ENCODE results near the gene CACNA2D1. TPM values are rescaled to one million over a fixed set of nuclear protein-coding genes. Genes with fewer than 3 reads are reported as not detected.

CACNA2D1 gene
- 39.0 and 46.7 TPM in 2 replicates for total RNA-seq (2012; rRNA removed)

DNA sequence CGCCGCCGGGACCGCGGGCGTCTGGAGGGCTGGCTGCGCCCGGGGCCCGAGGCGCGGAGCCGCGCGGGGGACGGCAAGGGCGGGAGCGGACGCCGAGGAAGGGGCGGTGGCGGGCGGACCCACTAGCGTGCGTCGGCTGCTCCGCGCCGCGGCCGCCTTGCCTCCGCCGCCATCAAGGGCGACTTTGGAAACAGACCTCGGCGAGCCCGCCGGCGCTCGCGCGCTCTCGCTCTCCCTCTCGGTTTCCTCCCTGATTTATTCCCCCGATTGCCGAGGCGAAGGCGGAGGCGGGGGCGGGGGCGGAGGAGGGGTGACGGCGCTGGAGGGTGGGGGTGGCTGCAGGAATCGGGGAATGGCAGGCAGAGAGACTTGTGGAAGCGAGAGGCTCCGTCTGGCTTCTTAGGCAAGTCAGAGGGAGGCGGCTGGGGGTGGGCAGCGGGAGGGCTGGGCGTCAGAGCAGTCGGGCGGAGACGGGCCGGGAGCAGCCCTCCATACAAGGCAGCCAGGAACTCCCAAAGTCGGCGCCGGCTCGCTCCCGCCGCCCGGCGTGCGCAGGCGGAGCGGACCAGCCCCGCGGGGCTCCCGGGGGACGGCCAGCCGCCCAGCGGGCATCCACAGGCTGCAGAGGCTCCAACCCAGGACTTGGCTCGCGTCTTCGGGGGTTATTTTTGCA lies at the start of gene CACNA2D1:
TSS of gene CACNA2D1 (minus strand) at position 231 of the 673 bp plus-strand sequence.
- peak within 1 kb of the TSS; percentile 97 for H3K4me3 ChIP-seq (ENCODE audit: low read length)
- H3K4me1 ChIP-seq (ENCODE audit: control insufficient read depth, insufficient read depth, low read length), result peaks cover 17% of the 10 kb centered on the region
- no peaks in the 10 kb centered on the region for H3K36me3 ChIP-seq (ENCODE audit: insufficient read depth, low read length)
- peak within 1 kb of the TSS; percentile 92 for H3K9ac ChIP-seq (ENCODE audit: low read depth, low read length)
- no peaks in the 10 kb centered on the region for H3K27me3 ChIP-seq (ENCODE audit: control insufficient read depth, insufficient read depth, low read length)
- H3K4me2 ChIP-seq (ENCODE audit: low read length), result peak within 1 kb of the TSS; percentile 98
- no peaks in the 10 kb centered on the region for H3K9me3 ChIP-seq (replicated peaks; ENCODE audit: low read length)

DNA sequence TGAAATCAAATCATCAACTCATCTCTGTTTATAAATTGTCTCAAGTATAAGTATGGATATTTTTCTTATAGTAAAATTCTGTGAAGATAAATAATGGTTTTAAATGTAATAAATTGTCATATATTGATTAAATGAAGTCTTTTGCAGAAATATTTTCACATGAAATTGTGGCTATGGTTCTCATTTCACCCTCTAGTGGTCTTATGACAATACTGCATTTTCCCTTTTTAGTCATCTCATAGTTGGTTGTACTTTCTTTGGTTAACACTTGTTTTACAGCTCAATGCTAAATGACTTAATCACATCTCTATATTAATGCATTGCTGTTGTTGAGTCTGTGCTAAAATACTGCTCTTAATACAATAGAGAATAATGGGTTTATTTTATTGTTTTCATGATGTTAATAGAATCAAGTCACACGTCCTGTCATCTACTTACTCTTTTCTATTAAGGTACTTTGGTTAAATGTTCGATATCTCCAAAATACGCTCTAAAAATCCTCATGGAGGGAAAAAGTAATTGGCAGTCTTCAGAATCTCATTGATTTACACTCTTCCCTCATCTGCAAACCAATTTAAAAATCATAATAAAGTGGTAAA lies 38.0 kb upstream of the CACNA2D1 start:
- no peaks in the 10 kb centered on the region for H3K4me1 ChIP-seq (ENCODE audit: control insufficient read depth, insufficient read depth, low read length)

GRCh38 chr7:82477733-82478515 lies 34.3 kb upstream of the CACNA2D1 start:
- Histone ChIP-seq H3K9ac (ENCODE audit: low read depth, low read length) (no peak overlapping the region), H3K4me3 (ENCODE audit: low read length) (no peak overlapping the region), H3K27me3 (ENCODE audit: control insufficient read depth, insufficient read depth, low read length) (no peaks in the 10 kb centered on the region), H3K36me3 (ENCODE audit: insufficient read depth, low read length) (no peaks in the 10 kb centered on the region), H3K4me2 (ENCODE audit: low read length) (no peak overlapping the region), H3K9me3 (replicated peaks; ENCODE audit: low read length) (no peaks in the 10 kb centered on the region), H3K4me1 (ENCODE audit: control insufficient read depth, insufficient read depth, low read length) (no peaks in the 10 kb centered on the region)

More for the DNA sequence above, 38.0 kb upstream of the CACNA2D1 start:
- no peak overlapping the region for H3K4me3 ChIP-seq (ENCODE audit: low read length)
- no peak overlapping the region for H3K4me2 ChIP-seq (ENCODE audit: low read length)
- H3K9ac ChIP-seq (ENCODE audit: low read depth, low read length), result no peak overlapping the region
- H3K9me3 ChIP-seq (replicated peaks; ENCODE audit: low read length), result no peaks in the 10 kb centered on the region
- H3K27me3 ChIP-seq (ENCODE audit: control insufficient read depth, insufficient read depth, low read length), result no peaks in the 10 kb centered on the region
- H3K36me3 ChIP-seq (ENCODE audit: insufficient read depth, low read length), result no peaks in the 10 kb centered on the region

DNA sequence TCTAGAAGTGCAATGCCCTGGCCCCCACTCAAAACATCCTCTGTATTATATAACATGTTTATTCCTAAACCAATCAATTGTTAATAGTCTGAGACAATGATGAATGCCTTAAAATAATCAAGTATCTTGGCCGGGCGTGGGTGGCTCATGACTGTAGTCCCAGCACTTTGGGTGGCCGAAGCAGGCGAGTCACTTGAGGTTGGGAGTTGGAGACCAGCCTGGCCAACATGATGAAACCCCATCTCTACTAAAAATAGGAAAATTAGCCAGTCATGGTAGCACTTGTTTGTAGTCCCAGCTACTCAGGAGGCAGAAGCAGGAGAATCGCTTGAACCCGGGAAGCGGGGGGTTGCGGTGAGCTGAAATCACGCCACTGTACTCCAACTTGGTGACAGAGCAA lies 29.4 kb upstream of the CACNA2D1 start:
- Histone ChIP-seq H3K27me3 (ENCODE audit: control insufficient read depth, insufficient read depth, low read length) (no peaks in the 10 kb centered on the region), H3K9ac (ENCODE audit: low read depth, low read length) (no peak overlapping the region), H3K36me3 (ENCODE audit: insufficient read depth, low read length) (no peaks in the 10 kb centered on the region), H3K4me2 (ENCODE audit: low read length) (no peak overlapping the region), H3K4me3 (ENCODE audit: low read length) (no peak overlapping the region), H3K4me1 (ENCODE audit: control insufficient read depth, insufficient read depth, low read length) (no peaks in the 10 kb centered on the region), H3K9me3 (replicated peaks; ENCODE audit: low read length) (no peaks in the 10 kb centered on the region)

GRCh38 chr7:82471351-82472020 lies 27.9 kb upstream of the CACNA2D1 start:
- Histone ChIP-seq H3K4me1 (ENCODE audit: control insufficient read depth, insufficient read depth, low read length) (no peaks in the 10 kb centered on the region), H3K4me3 (ENCODE audit: low read length) (no peak overlapping the region), H3K36me3 (ENCODE audit: insufficient read depth, low read length) (no peaks in the 10 kb centered on the region), H3K9ac (ENCODE audit: low read depth, low read length) (no peak overlapping the region), H3K9me3 (replicated peaks; ENCODE audit: low read length) (no peaks in the 10 kb centered on the region), H3K27me3 (ENCODE audit: control insufficient read depth, insufficient read depth, low read length) (no peaks in the 10 kb centered on the region), H3K4me2 (ENCODE audit: low read length) (no peak overlapping the region)

DNA sequence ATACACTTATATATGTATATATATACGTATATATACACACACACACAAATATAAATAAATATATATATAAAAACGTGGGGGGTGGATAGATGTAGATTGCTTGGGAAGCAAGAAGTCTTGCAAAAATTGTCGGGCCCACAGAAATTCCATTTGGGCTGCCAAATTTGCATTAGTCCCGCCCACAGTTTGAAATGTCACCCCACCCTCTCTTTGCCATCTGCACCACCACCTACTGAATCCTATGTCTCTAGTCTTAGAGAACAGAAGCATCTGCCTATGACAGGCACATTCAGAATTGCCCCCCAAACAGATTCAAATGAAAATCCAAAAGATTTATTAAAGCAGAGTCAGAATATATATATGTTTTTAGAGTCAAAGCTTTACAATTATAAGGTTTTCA lies 25.6 kb upstream of the CACNA2D1 start:
- H3K27me3 ChIP-seq (ENCODE audit: control insufficient read depth, insufficient read depth, low read length), result no peaks in the 10 kb centered on the region
- no peak overlapping the region for H3K4me3 ChIP-seq (ENCODE audit: low read length)
- H3K4me2 ChIP-seq (ENCODE audit: low read length), result no peak overlapping the region
- H3K4me1 ChIP-seq (ENCODE audit: control insufficient read depth, insufficient read depth, low read length), result no peaks in the 10 kb centered on the region
- H3K9ac ChIP-seq (ENCODE audit: low read depth, low read length), result no peak overlapping the region
- no peaks in the 10 kb centered on the region for H3K36me3 ChIP-seq (ENCODE audit: insufficient read depth, low read length)
- H3K9me3 ChIP-seq (replicated peaks; ENCODE audit: low read length), result no peaks in the 10 kb centered on the region

DNA sequence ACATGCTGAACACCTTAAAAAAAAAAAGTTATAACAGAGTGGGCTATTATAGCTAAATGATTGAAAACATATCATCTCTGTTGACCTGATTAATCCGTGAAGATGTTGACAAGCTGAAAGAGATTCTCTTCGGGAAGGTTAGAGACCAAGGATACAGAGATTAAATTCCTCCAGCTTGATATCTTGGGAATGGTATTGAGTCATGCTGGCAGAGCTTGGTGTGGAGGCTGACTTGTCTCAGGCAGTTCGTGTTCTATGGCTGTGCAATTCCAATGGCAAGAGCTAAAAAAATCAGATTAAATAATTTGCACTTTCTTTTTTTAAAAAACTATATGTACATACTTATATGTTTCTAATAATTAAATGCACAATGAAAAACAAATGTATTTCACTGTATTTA lies 24.9 kb upstream of the CACNA2D1 start:
- Histone ChIP-seq H3K4me2 (ENCODE audit: low read length) (no peak overlapping the region), H3K4me3 (ENCODE audit: low read length) (no peak overlapping the region), H3K27me3 (ENCODE audit: control insufficient read depth, insufficient read depth, low read length) (no peaks in the 10 kb centered on the region), H3K4me1 (ENCODE audit: control insufficient read depth, insufficient read depth, low read length) (no peaks in the 10 kb centered on the region), H3K9me3 (replicated peaks; ENCODE audit: low read length) (no peaks in the 10 kb centered on the region), H3K9ac (ENCODE audit: low read depth, low read length) (no peak overlapping the region), H3K36me3 (ENCODE audit: insufficient read depth, low read length) (no peaks in the 10 kb centered on the region)

DNA sequence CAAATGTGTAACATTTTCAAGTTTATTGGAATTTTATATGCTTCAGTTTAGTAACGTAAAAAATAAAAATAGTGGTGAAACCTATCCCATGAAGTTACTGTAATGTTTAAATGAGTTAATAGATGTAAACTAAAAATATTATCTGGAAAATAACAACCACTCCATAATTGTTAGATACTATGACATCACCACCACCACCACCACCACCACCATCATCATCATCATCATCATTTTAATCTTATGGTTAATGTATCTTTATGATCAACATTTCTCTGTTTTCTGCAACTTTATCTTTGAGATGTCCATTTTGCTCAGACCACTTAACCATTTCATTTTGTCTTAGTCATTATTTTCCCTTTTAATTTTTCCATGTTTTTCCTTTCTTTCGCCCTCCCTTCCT lies 23.4 kb upstream of the CACNA2D1 start:
- H3K9me3 ChIP-seq (replicated peaks; ENCODE audit: low read length), result no peaks in the 10 kb centered on the region
- no peaks in the 10 kb centered on the region for H3K27me3 ChIP-seq (ENCODE audit: control insufficient read depth, insufficient read depth, low read length)
- H3K4me3 ChIP-seq (ENCODE audit: low read length), result no peak overlapping the region
- H3K9ac ChIP-seq (ENCODE audit: low read depth, low read length), result no peak overlapping the region
- no peaks in the 10 kb centered on the region for H3K4me1 ChIP-seq (ENCODE audit: control insufficient read depth, insufficient read depth, low read length)
- no peak overlapping the region for H3K4me2 ChIP-seq (ENCODE audit: low read length)
- H3K36me3 ChIP-seq (ENCODE audit: insufficient read depth, low read length), result no peaks in the 10 kb centered on the region

- Histone ChIP-seq H3K27me3 (ENCODE audit: control insufficient read depth, insufficient read depth, low read length) (no peaks in the 10 kb centered on the region), H3K9ac (ENCODE audit: low read depth, low read length) (no peak overlapping the region), H3K36me3 (ENCODE audit: insufficient read depth, low read length) (no peaks in the 10 kb centered on the region), H3K4me2 (ENCODE audit: low read length) (no peak overlapping the region), H3K9me3 (replicated peaks; ENCODE audit: low read length) (no peaks in the 10 kb centered on the region), H3K4me3 (ENCODE audit: low read length) (no peak overlapping the region), H3K4me1 (ENCODE audit: control insufficient read depth, insufficient read depth, low read length) (no peaks in the 10 kb centered on the region)
Measured at GRCh38 chr7:82464372-82464771, 20.8 kb upstream of the CACNA2D1 start.

GRCh38 chr7:82455295-82455694 lies 11.7 kb upstream of the CACNA2D1 start:
- no peaks in the 10 kb centered on the region for H3K36me3 ChIP-seq (ENCODE audit: insufficient read depth, low read length)
- H3K9me3 ChIP-seq (replicated peaks; ENCODE audit: low read length), result no peaks in the 10 kb centered on the region
- H3K4me2 ChIP-seq (ENCODE audit: low read length), result no peak overlapping the region
- H3K4me3 ChIP-seq (ENCODE audit: low read length), result no peak overlapping the region
- no peaks in the 10 kb centered on the region for H3K27me3 ChIP-seq (ENCODE audit: control insufficient read depth, insufficient read depth, low read length)
- H3K9ac ChIP-seq (ENCODE audit: low read depth, low read length), result no peak overlapping the region
- H3K4me1 ChIP-seq (ENCODE audit: control insufficient read depth, insufficient read depth, low read length), result no peaks in the 10 kb centered on the region

DNA sequence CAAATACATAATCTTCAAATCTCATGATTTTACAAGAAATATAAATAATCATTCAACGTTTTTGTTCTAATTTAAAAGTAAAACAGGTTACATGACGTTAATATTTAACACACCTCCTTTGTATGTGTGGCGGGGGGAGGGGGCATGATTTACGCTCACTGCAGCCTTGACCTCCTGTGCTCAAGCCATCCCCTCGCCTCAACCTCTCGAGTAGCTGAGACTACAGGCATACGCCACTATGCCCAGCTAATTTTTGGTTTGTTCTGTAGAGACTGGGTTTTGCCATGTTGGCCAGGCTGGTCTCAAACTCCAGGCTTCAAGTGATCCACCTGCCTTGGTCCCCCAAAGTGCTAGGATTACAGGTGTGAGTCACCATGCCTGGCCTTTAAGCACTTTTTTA lies 7.2 kb upstream of the CACNA2D1 start:
- no peaks in the 10 kb centered on the region for H3K4me1 ChIP-seq (ENCODE audit: control insufficient read depth, insufficient read depth, low read length)
- no peaks in the 10 kb centered on the region for H3K9me3 ChIP-seq (replicated peaks; ENCODE audit: low read length)
- H3K4me2 ChIP-seq (ENCODE audit: low read length), result no peak overlapping the region
- H3K4me3 ChIP-seq (ENCODE audit: low read length), result no peak overlapping the region
- no peak overlapping the region for H3K9ac ChIP-seq (ENCODE audit: low read depth, low read length)
- H3K36me3 ChIP-seq (ENCODE audit: insufficient read depth, low read length), result no peaks in the 10 kb centered on the region
- no peaks in the 10 kb centered on the region for H3K27me3 ChIP-seq (ENCODE audit: control insufficient read depth, insufficient read depth, low read length)

All from skeletal muscle satellite cell (primary cell).